WTC11 (cell line): ENCODE measurements around the gene PYY. TPM values are rescaled to one million over a fixed set of nuclear protein-coding genes. Genes with fewer than 3 reads are reported as not detected.

Experiments
- ATAC-seq: fragments of 200-7000 bp; cut with Tn5 transposase; 2 replicates; pipeline ENCODE4 v1.10.0; 2021; ENCODE audit warnings: mild to moderate bottlenecking, moderate library complexity
- CTCF ChIA-PET: fragments of 300-600 bp; sonication (Branson Sonifier 250); formaldehyde crosslinking; loops from one replicate; lab custom pipeline; 2021; ENCODE audit warnings: antibody characterized with exemption; lab: Charles Lee
- POLR2A ChIA-PET: fragments of 350-600 bp; sonication (Branson Sonifier 250); formaldehyde crosslinking; loops from one replicate; lab custom pipeline; 2021; ENCODE audit warnings: antibody characterized with exemption; lab: Charles Lee
- DNase-seq: peaks from one replicate; pipeline ENCODE4 v3.0.0; 2021; ENCODE audit warnings: low spot score
- H3K27ac Mint-ChIP-seq: 2 replicates; pipeline ENCODE4 v1.8.0; 2021; ENCODE audit warnings: mixed read lengths
- H3K27me3 Mint-ChIP-seq: 2 replicates; pipeline ENCODE4 v1.8.0; 2021; ENCODE audit warnings: low read depth, mild to moderate bottlenecking, moderate library complexity, mixed read lengths
- H3K36me3 Mint-ChIP-seq: 2 replicates; pipeline ENCODE4 v1.8.0; 2021; ENCODE audit warnings: mixed read lengths
- H3K4me1 Mint-ChIP-seq: 2 replicates; pipeline ENCODE4 v1.8.0; 2022; ENCODE audit warnings: mixed read lengths
- H3K4me3 Mint-ChIP-seq: 2 replicates; pipeline ENCODE4 v1.8.0; 2021; ENCODE audit warnings: mild to moderate bottlenecking, moderate library complexity, mixed read lengths
- H3K9me3 Mint-ChIP-seq: 2 replicates; pipeline ENCODE4 v1.8.0; 2021; ENCODE audit warnings: mixed read lengths
- ATF6 ChIP-seq: sonication (generic); formaldehyde crosslinking; IDR thresholded peaks from 2 replicates; pipeline ENCODE4 v1.8.1; 2023; ENCODE audit warnings: mild to moderate bottlenecking, missing genetic modification reagents
- E2F4 ChIP-seq: sonication (generic); formaldehyde crosslinking; IDR thresholded peaks from 2 replicates; pipeline ENCODE4 v1.8.1; 2022; ENCODE audit warnings: low read depth, mild to moderate bottlenecking, moderate library complexity, missing genetic modification reagents, borderline replicate concordance
- GABPB1 ChIP-seq: sonication (generic); formaldehyde crosslinking; IDR thresholded peaks from 2 replicates; pipeline ENCODE4 v1.8.1; 2023; ENCODE audit warnings: mild to moderate bottlenecking, missing genetic modification reagents
- GTF2I ChIP-seq: fragments of 250-450 bp; sonication (Bioruptor Pico); conservative IDR thresholded peaks from 2 replicates; pipeline ENCODE4 v1.4.0; 2021; ENCODE audit warnings: mild to moderate bottlenecking
- IRF1 ChIP-seq: sonication (generic); formaldehyde crosslinking; IDR thresholded peaks from 2 replicates; pipeline ENCODE4 v1.8.0; 2023; ENCODE audit warnings: missing genetic modification reagents
- IRF2 ChIP-seq: sonication (generic); formaldehyde crosslinking; IDR thresholded peaks from 2 replicates; pipeline ENCODE4 v1.8.0; 2022; ENCODE audit warnings: low read depth, missing genetic modification reagents, borderline replicate concordance
- KAT7 ChIP-seq: sonication (generic); formaldehyde crosslinking; IDR thresholded peaks from 2 replicates; pipeline ENCODE4 v1.8.1; 2023; ENCODE audit warnings: missing genetic modification reagents, mild to moderate bottlenecking, borderline replicate concordance
- NR1H2 ChIP-seq: sonication (generic); formaldehyde crosslinking; IDR thresholded peaks from 2 replicates; pipeline ENCODE4 v1.9.0; 2021; ENCODE audit warnings: mild to moderate bottlenecking, moderate library complexity, missing genetic modification reagents
- NR3C1 ChIP-seq: sonication (generic); formaldehyde crosslinking; conservative IDR thresholded peaks from 2 replicates; pipeline ENCODE4 v1.8.1; 2023; ENCODE audit warnings: low read depth, mild to moderate bottlenecking, missing genetic modification reagents
- SOX15 ChIP-seq: fragments of 250-450 bp; sonication (Bioruptor Pico); IDR thresholded peaks from 2 replicates; pipeline ENCODE4 v1.9.0; 2021; ENCODE audit warnings: mild to moderate bottlenecking
- TEAD1 ChIP-seq: sonication (generic); formaldehyde crosslinking; IDR thresholded peaks from 2 replicates; pipeline ENCODE4 v1.8.0; 2022; ENCODE audit warnings: mild to moderate bottlenecking, missing genetic modification reagents
- ZBTB21 ChIP-seq: sonication (generic); formaldehyde crosslinking; IDR thresholded peaks from 2 replicates; pipeline ENCODE4 v1.8.1; 2023; ENCODE audit warnings: mild to moderate bottlenecking, missing genetic modification reagents, borderline replicate concordance
- ZNF232 ChIP-seq: sonication (generic); formaldehyde crosslinking; IDR thresholded peaks from 2 replicates; pipeline ENCODE4 v1.8.0; 2022; ENCODE audit warnings: mild to moderate bottlenecking, missing genetic modification reagents
- ZNF396 ChIP-seq: fragments of 250-450 bp; sonication (Bioruptor Pico); IDR thresholded peaks from 2 replicates; pipeline ENCODE4 v1.8.0; 2021; ENCODE audit warnings: mild to moderate bottlenecking, moderate library complexity, borderline replicate concordance
- ZNF425 ChIP-seq: fragments of 250-450 bp; sonication (Bioruptor Pico); conservative IDR thresholded peaks from 2 replicates; pipeline ENCODE4 v1.9.0; 2021; ENCODE audit warnings: mild to moderate bottlenecking
- total RNA-seq: library from RNA; stranded (reverse); gene quantifications from 3 replicates; pipeline ENCODE4 v1.2.3, GENCODE V29; 2021
- TF ChIP-seq, protein P1 (sequence below): sonication (generic); formaldehyde crosslinking; IDR thresholded peaks from 2 replicates; pipeline ENCODE4 v1.8.0; 2022; ENCODE audit warnings: mild to moderate bottlenecking, missing genetic modification reagents
- TF ChIP-seq, protein P2 (sequence below): sonication (generic); formaldehyde crosslinking; conservative IDR thresholded peaks from 2 replicates; pipeline ENCODE4 v1.8.1; 2023; ENCODE audit warnings: mild to moderate bottlenecking, low read depth, missing genetic modification reagents, moderate library complexity
- TF ChIP-seq, protein P3 (sequence below): sonication (generic); formaldehyde crosslinking; IDR thresholded peaks from 2 replicates; pipeline ENCODE4 v1.8.1; 2023; ENCODE audit warnings: mild to moderate bottlenecking, moderate library complexity, missing genetic modification reagents
- TF ChIP-seq, protein P4 (sequence below): sonication (generic); formaldehyde crosslinking; IDR thresholded peaks from 2 replicates; pipeline ENCODE4 v1.8.0; 2022; ENCODE audit warnings: mild to moderate bottlenecking, missing genetic modification reagents

PYY gene
- total RNA-seq, 1 experiment from 2014 or later: 0.72 TPM

DNA sequence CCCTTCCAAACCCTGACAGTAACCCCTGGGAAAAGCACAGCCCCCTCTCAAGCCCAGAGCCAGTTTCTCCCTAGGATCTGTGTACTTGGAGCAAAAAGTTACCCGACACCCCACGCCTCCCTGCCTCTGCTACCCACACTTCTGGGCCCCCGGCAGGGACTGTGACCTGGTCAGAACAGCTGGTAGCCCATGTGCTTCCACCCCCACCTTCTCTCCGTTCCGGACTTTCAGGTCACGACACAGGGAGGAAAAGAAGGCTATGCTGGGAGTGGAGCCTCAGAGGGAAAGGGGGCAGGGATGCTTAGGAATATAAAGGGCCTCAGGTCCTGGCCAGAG, 17.8 kb downstream of the PYY start:
- no peak for ATAC-seq
- POLR2A ChIA-PET: no interaction called here
- no peak overlapping the region for H3K4me3 Mint-ChIP-seq
- no peak for DNase-seq
- CTCF ChIA-PET: interaction anchor here (1.3 to 1.4 kb wide), 3 partner anchors 47 to 70 kb away, joined by 3 to 5 read pairs (median 4); no protein-coding TSS in a partner anchor
- H3K27ac Mint-ChIP-seq: no peak overlapping the region
- no peak for TF ChIP-seq GTF2I
- TF ChIP-seq KAT7: no peak
- TF ChIP-seq, protein P1, sequence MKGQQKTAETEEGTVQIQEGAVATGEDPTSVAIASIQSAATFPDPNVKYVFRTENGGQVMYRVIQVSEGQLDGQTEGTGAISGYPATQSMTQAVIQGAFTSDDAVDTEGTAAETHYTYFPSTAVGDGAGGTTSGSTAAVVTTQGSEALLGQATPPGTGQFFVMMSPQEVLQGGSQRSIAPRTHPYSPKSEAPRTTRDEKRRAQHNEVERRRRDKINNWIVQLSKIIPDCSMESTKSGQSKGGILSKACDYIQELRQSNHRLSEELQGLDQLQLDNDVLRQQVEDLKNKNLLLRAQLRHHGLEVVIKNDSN (CRISPR knock-in tag): no peak
- TF ChIP-seq, protein P2, sequence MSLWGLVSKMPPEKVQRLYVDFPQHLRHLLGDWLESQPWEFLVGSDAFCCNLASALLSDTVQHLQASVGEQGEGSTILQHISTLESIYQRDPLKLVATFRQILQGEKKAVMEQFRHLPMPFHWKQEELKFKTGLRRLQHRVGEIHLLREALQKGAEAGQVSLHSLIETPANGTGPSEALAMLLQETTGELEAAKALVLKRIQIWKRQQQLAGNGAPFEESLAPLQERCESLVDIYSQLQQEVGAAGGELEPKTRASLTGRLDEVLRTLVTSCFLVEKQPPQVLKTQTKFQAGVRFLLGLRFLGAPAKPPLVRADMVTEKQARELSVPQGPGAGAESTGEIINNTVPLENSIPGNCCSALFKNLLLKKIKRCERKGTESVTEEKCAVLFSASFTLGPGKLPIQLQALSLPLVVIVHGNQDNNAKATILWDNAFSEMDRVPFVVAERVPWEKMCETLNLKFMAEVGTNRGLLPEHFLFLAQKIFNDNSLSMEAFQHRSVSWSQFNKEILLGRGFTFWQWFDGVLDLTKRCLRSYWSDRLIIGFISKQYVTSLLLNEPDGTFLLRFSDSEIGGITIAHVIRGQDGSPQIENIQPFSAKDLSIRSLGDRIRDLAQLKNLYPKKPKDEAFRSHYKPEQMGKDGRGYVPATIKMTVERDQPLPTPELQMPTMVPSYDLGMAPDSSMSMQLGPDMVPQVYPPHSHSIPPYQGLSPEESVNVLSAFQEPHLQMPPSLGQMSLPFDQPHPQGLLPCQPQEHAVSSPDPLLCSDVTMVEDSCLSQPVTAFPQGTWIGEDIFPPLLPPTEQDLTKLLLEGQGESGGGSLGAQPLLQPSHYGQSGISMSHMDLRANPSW (CRISPR knock-in tag): no peak
- H3K27me3 Mint-ChIP-seq: peaks cover 58% of the 10 kb centered on the region
- H3K9me3 Mint-ChIP-seq: no peaks in the 10 kb centered on the region
- peaks cover 10% of the 10 kb centered on the region for H3K4me1 Mint-ChIP-seq
- H3K36me3 Mint-ChIP-seq: no peaks in the 10 kb centered on the region

DNA sequence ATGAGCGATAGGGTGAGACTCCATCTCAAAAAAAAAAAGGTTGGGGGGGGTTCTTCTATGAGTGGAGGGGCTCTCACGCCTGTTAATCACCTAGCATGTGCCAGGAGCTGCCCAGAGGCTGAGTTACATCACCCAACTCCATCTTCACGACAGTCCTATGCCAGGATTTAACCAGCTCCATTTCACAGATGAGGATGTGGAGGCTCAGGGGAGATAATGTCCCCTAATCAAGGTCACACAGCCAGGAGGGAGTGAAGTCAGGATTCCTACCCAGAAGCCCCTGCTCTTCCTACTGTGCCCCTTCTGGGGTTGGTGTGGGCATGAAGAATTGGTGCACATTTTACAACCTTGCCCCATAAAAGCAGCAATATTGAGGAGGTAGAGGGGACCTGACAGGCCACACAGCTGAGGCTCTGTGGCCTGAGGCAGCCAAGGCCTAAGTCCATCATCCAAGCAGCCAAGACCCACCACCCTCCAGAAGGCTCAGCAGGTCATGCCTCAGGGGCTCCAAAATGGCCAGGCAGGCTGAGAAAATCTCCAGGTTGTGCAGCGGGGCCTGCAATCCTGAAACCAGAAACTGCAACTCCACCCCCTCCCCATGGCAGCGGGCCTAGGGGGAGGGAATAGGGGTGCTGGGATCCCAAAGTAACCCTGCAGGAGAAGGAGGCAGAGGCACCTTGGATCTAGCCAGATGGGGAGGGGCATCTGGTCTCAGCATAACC, 18.4 kb downstream of the PYY start:
- no peaks in the 10 kb centered on the region for H3K9me3 Mint-ChIP-seq
- peaks cover 5% of the 10 kb centered on the region for H3K4me1 Mint-ChIP-seq
- no peak overlapping the region for H3K27ac Mint-ChIP-seq
- no peak overlapping the region for H3K4me3 Mint-ChIP-seq
- H3K27me3 Mint-ChIP-seq: peaks cover 55% of the 10 kb centered on the region
- ATAC-seq (no peak), DNase-seq (no peak)
- no peaks in the 10 kb centered on the region for H3K36me3 Mint-ChIP-seq
- CTCF ChIA-PET: no interaction called here
- POLR2A ChIA-PET: no interaction called here
- TF ChIP-seq KAT7: no peak
- no peak for TF ChIP-seq ZNF396 (CRISPR knock-in tag)
- TF ChIP-seq, protein P3, sequence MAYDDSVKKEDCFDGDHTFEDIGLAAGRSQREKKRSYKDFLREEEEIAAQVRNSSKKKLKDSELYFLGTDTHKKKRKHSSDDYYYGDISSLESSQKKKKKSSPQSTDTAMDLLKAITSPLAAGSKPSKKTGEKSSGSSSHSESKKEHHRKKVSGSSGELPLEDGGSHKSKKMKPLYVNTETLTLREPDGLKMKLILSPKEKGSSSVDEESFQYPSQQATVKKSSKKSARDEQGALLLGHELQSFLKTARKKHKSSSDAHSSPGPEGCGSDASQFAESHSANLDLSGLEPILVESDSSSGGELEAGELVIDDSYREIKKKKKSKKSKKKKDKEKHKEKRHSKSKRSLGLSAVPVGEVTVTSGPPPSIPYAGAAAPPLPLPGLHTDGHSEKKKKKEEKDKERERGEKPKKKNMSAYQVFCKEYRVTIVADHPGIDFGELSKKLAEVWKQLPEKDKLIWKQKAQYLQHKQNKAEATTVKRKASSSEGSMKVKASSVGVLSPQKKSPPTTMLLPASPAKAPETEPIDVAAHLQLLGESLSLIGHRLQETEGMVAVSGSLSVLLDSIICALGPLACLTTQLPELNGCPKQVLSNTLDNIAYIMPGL: no peak
- TF ChIP-seq GABPB1 (CRISPR knock-in tag): no peak
- TF ChIP-seq NR1H2: no peak
- TF ChIP-seq, protein P1 (CRISPR knock-in tag): no peak
- no peak for TF ChIP-seq IRF2 (CRISPR knock-in tag)
- no peak for TF ChIP-seq NR3C1
- TF ChIP-seq, protein P4, sequence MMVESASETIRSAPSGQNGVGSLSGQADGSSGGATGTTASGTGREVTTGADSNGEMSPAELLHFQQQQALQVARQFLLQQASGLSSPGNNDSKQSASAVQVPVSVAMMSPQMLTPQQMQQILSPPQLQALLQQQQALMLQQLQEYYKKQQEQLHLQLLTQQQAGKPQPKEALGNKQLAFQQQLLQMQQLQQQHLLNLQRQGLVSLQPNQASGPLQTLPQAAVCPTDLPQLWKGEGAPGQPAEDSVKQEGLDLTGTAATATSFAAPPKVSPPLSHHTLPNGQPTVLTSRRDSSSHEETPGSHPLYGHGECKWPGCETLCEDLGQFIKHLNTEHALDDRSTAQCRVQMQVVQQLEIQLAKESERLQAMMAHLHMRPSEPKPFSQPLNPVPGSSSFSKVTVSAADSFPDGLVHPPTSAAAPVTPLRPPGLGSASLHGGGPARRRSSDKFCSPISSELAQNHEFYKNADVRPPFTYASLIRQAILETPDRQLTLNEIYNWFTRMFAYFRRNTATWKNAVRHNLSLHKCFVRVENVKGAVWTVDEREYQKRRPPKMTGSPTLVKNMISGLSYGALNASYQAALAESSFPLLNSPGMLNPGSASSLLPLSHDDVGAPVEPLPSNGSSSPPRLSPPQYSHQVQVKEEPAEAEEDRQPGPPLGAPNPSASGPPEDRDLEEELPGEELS (CRISPR knock-in tag): no peak
- no peak for TF ChIP-seq ATF6
- no peak for TF ChIP-seq ZBTB21
- TF ChIP-seq IRF1: no peak
- no peak for TF ChIP-seq E2F4 (CRISPR knock-in tag)
- TF ChIP-seq ZNF425 (CRISPR knock-in tag): no peak
- TF ChIP-seq TEAD1 (CRISPR knock-in tag): no peak
- no peak for TF ChIP-seq GTF2I
- no peak for TF ChIP-seq ZNF232
- no peak for TF ChIP-seq SOX15
